SKM-1 (cell line): ENCODE measurements around the gene FBLN5.
"Not testable (repeated sequence)": the region's sequence is repeated elsewhere in the genome, so short reads cannot be mapped to it uniquely, and the experiment has no call there.

Experiments used
- DNase-seq: peaks from one replicate; lab custom pipeline; 2025; ENCODE audit not compliant: unreplicated experiment; lab: John Stamatoyannopoulos, UW

FBLN5 gene

GRCh38 chr14:91866511-91867295, 80.8 kb downstream of the FBLN5 start:
- DNase-seq: no peak

- no peak for DNase-seq
These were observed 81.4 kb downstream of the FBLN5 start for GRCh38 chr14:91866061-91866460.

- DNase-seq: no peak
These were observed 85.1 kb downstream of the FBLN5 start for GRCh38 chr14:91862417-91862816.

GRCh38 chr14:91861091-91861490, 86.4 kb downstream of the FBLN5 start:
- DNase-seq: no peak

GRCh38 chr14:91860238-91860637, 87.3 kb downstream of the FBLN5 start:
- DNase-seq: no peak

GRCh38 chr14:91858536-91859275, 88.8 kb downstream of the FBLN5 start:
- DNase-seq: no peak

GRCh38 chr14:91857614-91858013, 89.9 kb downstream of the FBLN5 start:
- DNase-seq: no peak

GRCh38 chr14:91854327-91854934, 93.1 kb downstream of the FBLN5 start:
- no peak for DNase-seq

GRCh38 chr14:91851563-91851962, 95.9 kb downstream of the FBLN5 start:
- no peak for DNase-seq

- DNase-seq: no peak
These were observed 98.9 kb downstream of the FBLN5 start for GRCh38 chr14:91848504-91849001.

- DNase-seq: no peak
These were observed 99.8 kb downstream of the FBLN5 start for GRCh38 chr14:91847693-91848092.

GRCh38 chr14:91845652-91846051, 101.8 kb downstream of the FBLN5 start:
- no peak for DNase-seq

GRCh38 chr14:91845056-91845455, 102.4 kb downstream of the FBLN5 start:
- not testable (repeated sequence) for DNase-seq

- no peak for DNase-seq
These were observed 103.5 kb downstream of the FBLN5 start for GRCh38 chr14:91844029-91844428.

- DNase-seq: no peak
These were observed 104.1 kb downstream of the FBLN5 start for GRCh38 chr14:91843437-91843836.

- DNase-seq: no peak
These were observed 106.4 kb downstream of the FBLN5 start for GRCh38 chr14:91841065-91841464.

GRCh38 chr14:91839749-91840148, 107.7 kb downstream of the FBLN5 start:
- DNase-seq: no peak

GRCh38 chr14:91837076-91837475, 110.4 kb downstream of the FBLN5 start:
- DNase-seq: no peak

GRCh38 chr14:91835920-91836843, 111.3 kb downstream of the FBLN5 start:
- no peak for DNase-seq

- no peak for DNase-seq
These were observed 112.1 kb downstream of the FBLN5 start for GRCh38 chr14:91835197-91835919.
